Neural cell (in vitro differentiated cells): ENCODE results near the gene SDK1. TPM values are rescaled to one million over a fixed set of nuclear protein-coding genes. Genes with fewer than 3 reads are reported as not detected.

Experiments used
- H2AFZ ChIP-seq: fragments of 200-600, 300-800 bp; sonication (generic), shearing (Covaris generic); 2 replicates; pipeline ENCODE4 v1.6.0; 2014; ENCODE audit warnings: low read depth, mild to moderate bottlenecking, antibody characterized with exemption, low read length, moderate library complexity
- H3F3A ChIP-seq: fragments of 200-600 bp; shearing (Covaris generic); 2 replicates; pipeline ENCODE4 v1.6.1; 2016; ENCODE audit warnings: mild to moderate bottlenecking, moderate library complexity, mixed read lengths, antibody characterized with exemption, low read length; ENCODE audit not compliant: insufficient read depth, poor library complexity, severe bottlenecking
- H3K27ac ChIP-seq: fragments of 200-600, 300-800 bp; sonication (generic), shearing (Covaris generic); 2 replicates; pipeline ENCODE4 v1.5.1; 2014; ENCODE audit warnings: mild to moderate bottlenecking, low read length, moderate library complexity
- H3K27me3 ChIP-seq: fragments of 300-800, 200-600 bp; sonication (generic), shearing (Covaris generic); 2 replicates; pipeline ENCODE4 v1.6.0; 2014; ENCODE audit warnings: mild to moderate bottlenecking, low read depth, low read length, moderate library complexity; ENCODE audit not compliant: insufficient read depth
- H3K36me3 ChIP-seq: fragments of 300-800, 200-600 bp; sonication (generic), shearing (Covaris generic); 2 replicates; pipeline ENCODE4 v1.5.1; 2014; ENCODE audit warnings: mild to moderate bottlenecking, antibody characterized with exemption, low read length, moderate library complexity; ENCODE audit not compliant: insufficient read depth
- H3K4me2 ChIP-seq: fragments of 300-800, 200-600 bp; sonication (generic), shearing (Covaris generic); 2 replicates; pipeline ENCODE4 v1.6.0; 2014; ENCODE audit warnings: mild to moderate bottlenecking, low read length
- H3K4me3 ChIP-seq: fragments of 300-800, 200-600 bp; sonication (generic), shearing (Covaris generic); 2 replicates; pipeline ENCODE4 v1.5.1; 2014; ENCODE audit warnings: mild to moderate bottlenecking, low read length, moderate library complexity
- H3K79me2 ChIP-seq: fragments of 200-600 bp; shearing (Covaris generic); replicated peaks from 2 replicates; pipeline ENCODE4 v1.6.0; 2014; ENCODE audit warnings: mild to moderate bottlenecking, low read length, moderate library complexity; ENCODE audit not compliant: insufficient read depth
- H3K9ac ChIP-seq: fragments of 300-800, 200-600 bp; sonication (generic), shearing (Covaris generic); 2 replicates; pipeline ENCODE4 v1.6.1; 2016; ENCODE audit warnings: mild to moderate bottlenecking, low read length, mixed read lengths
- H3K9me2 ChIP-seq: fragments of 200-600 bp; shearing (Covaris generic); 2 replicates; pipeline ENCODE4 v1.6.1; 2016; ENCODE audit warnings: mild to moderate bottlenecking, low read length, mixed read lengths; ENCODE audit not compliant: insufficient read depth
- H3K9me3 ChIP-seq: fragments of 200-600, 300-800 bp; sonication (generic), shearing (Covaris generic); 2 replicates; pipeline ENCODE4 v1.6.1; 2016; ENCODE audit warnings: mild to moderate bottlenecking, mixed run types, low read length, moderate library complexity, mixed read lengths
- H4K20me1 ChIP-seq: fragments of 200-600 bp; shearing (Covaris generic); 2 replicates; pipeline ENCODE4 v1.6.1; 2016; ENCODE audit warnings: mild to moderate bottlenecking, mixed run types; ENCODE audit not compliant: insufficient read depth
- EP300 ChIP-seq: fragments of 450-650 bp; conservative IDR thresholded peaks from 2 replicates; pipeline ENCODE4 v1.6.1; 2014; ENCODE audit warnings: antibody characterized with exemption, mild to moderate bottlenecking, moderate library complexity; ENCODE audit not compliant: poor library complexity, severe bottlenecking
- EZH2 ChIP-seq: fragments of 200-600, 300-800 bp; shearing (Covaris generic), sonication (generic); IDR thresholded peaks from 2 replicates; pipeline ENCODE4 v1.6.1; 2014; ENCODE audit warnings: antibody characterized with exemption, low read length, borderline replicate concordance, mild to moderate bottlenecking; ENCODE audit not compliant: insufficient read depth, poor library complexity, severe bottlenecking
- MXI1 ChIP-seq: fragments of 450-650 bp; conservative IDR thresholded peaks from 2 replicates; pipeline ENCODE4 v1.6.1; 2014; ENCODE audit warnings: antibody characterized with exemption, mild to moderate bottlenecking; ENCODE audit not compliant: poor library complexity, severe bottlenecking
- POLR2AphosphoS5 ChIP-seq: IDR thresholded peaks from 2 replicates; pipeline ENCODE4 v1.6.1; 2012
- RAD21 ChIP-seq: fragments of 450-650 bp; conservative IDR thresholded peaks from 2 replicates; pipeline ENCODE4 v1.6.1; 2014; ENCODE audit warnings: antibody characterized with exemption, mild to moderate bottlenecking, moderate library complexity
- REST ChIP-seq: IDR thresholded peaks from 2 replicates; pipeline ENCODE4 v1.6.1; 2012; ENCODE audit warnings: borderline replicate concordance
- SMC3 ChIP-seq: fragments of 450-650 bp; conservative IDR thresholded peaks from 2 replicates; pipeline ENCODE4 v1.6.1; 2014; ENCODE audit warnings: antibody characterized with exemption, mild to moderate bottlenecking, moderate library complexity; ENCODE audit not compliant: poor library complexity
- TAF1 ChIP-seq: IDR thresholded peaks from 2 replicates; pipeline ENCODE4 v1.6.1; 2012; ENCODE audit warnings: low read depth
- polyA plus RNA-seq: library from polyadenylated mRNA; depleted of rRNA; stranded (reverse); fragments of >200 nt; gene quantifications from 2 replicates; pipeline ENCODE4 v1.2.3, GENCODE V29; 2014
- TF ChIP-seq, protein P1 (sequence below): fragments of 450-650 bp; IDR thresholded peaks from 2 replicates; pipeline ENCODE4 v1.5.1; 2014; ENCODE audit warnings: antibody characterized with exemption, mild to moderate bottlenecking, moderate library complexity; ENCODE audit not compliant: poor library complexity, severe bottlenecking

The SDK1 gene
- polyA plus RNA-seq, 1 donor from 2014 or later = 2.7 TPM

DNA sequence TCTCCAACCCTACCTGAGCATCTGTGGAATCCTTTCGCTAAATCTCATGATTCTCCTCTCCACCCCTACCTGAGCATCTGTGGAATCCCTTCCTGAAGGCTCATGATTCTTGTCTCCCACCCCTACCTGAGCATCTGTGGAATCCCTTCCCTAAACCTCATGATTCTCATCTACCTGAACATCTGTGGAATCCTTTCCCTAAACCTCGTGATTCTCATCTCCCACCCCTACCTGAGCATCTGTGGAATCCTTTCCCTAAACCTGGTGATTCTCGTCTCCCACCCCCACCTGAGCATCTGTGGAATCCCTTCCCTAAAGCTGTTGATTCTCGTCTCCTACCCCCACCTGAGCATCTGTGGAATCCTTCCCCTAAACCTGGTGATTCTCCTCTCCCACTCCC lies 342.0 kb downstream of the SDK1 start:
- Histone ChIP-seq H3K9me3 (no peaks in the 10 kb centered on the region), H2AFZ (no peak overlapping the region), H4K20me1 (no peaks in the 10 kb centered on the region), H3K27ac (no peak overlapping the region), H3K9me2 (no peaks in the 10 kb centered on the region), H3K27me3 (no peaks in the 10 kb centered on the region), H3K36me3 (no peaks in the 10 kb centered on the region), H3K4me3 (no peak overlapping the region), H3K9ac (no peak overlapping the region), H3K79me2 (no peaks in the 10 kb centered on the region), H3F3A (no peaks in the 10 kb centered on the region), H3K4me2 (no peak overlapping the region)
- TF ChIP-seq REST = no peak
- no peak for TF ChIP-seq RAD21
- TF ChIP-seq TAF1 = no peak
- TF ChIP-seq POLR2AphosphoS5 = no peak
- no peak for TF ChIP-seq EZH2
- no peak for TF ChIP-seq EP300
- TF ChIP-seq MXI1 = no peak
- TF ChIP-seq SMC3 = no peak
- TF ChIP-seq, protein P1, sequence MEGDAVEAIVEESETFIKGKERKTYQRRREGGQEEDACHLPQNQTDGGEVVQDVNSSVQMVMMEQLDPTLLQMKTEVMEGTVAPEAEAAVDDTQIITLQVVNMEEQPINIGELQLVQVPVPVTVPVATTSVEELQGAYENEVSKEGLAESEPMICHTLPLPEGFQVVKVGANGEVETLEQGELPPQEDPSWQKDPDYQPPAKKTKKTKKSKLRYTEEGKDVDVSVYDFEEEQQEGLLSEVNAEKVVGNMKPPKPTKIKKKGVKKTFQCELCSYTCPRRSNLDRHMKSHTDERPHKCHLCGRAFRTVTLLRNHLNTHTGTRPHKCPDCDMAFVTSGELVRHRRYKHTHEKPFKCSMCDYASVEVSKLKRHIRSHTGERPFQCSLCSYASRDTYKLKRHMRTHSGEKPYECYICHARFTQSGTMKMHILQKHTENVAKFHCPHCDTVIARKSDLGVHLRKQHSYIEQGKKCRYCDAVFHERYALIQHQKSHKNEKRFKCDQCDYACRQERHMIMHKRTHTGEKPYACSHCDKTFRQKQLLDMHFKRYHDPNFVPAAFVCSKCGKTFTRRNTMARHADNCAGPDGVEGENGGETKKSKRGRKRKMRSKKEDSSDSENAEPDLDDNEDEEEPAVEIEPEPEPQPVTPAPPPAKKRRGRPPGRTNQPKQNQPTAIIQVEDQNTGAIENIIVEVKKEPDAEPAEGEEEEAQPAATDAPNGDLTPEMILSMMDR = no peak

GRCh38 chr7:3648276-3648675 lies 347.2 kb downstream of the SDK1 start:
- no peaks in the 10 kb centered on the region for H3K36me3 ChIP-seq
- no peaks in the 10 kb centered on the region for H3K79me2 ChIP-seq
- H3K4me3 ChIP-seq = no peak overlapping the region
- no peak overlapping the region for H3K27ac ChIP-seq
- no peaks in the 10 kb centered on the region for H4K20me1 ChIP-seq
- no peaks in the 10 kb centered on the region for H3K9me3 ChIP-seq
- no peaks in the 10 kb centered on the region for H3K9me2 ChIP-seq
- no peaks in the 10 kb centered on the region for H3K27me3 ChIP-seq
- no peak overlapping the region for H3K9ac ChIP-seq
- no peak overlapping the region for H2AFZ ChIP-seq
- no peaks in the 10 kb centered on the region for H3F3A ChIP-seq
- TF ChIP-seq SMC3 (no peak), RAD21 (no peak), REST (no peak), TAF1 (no peak), EZH2 (no peak), POLR2AphosphoS5 (no peak)
- TF ChIP-seq, protein P1 = no peak
- H3K4me2 ChIP-seq = no peak overlapping the region
